ENCODE measurements around the gene STUB1. TPM values are rescaled to one million over a fixed set of nuclear protein-coding genes. Genes with fewer than 3 reads are reported as not detected.

Gene STUB1
- total and polyA plus RNA-seq, 2 of the 8 experiments (the other 6 are each of a cell fraction or from before 2014, with no cell fraction given), result 89.9 to 103 TPM

- TF ChIP-seq ATF2 (IDR thresholded peaks at IDR 0.05; ENCODE audit: low read length) (no peak), JUN (IDR thresholded peaks at IDR 0.05; ENCODE audit: low read depth, low read length) (no peak), TBP (IDR thresholded peaks at IDR 0.05; ENCODE audit: low read depth, low read length) (no peak)
- TF ChIP-seq, protein P1, sequence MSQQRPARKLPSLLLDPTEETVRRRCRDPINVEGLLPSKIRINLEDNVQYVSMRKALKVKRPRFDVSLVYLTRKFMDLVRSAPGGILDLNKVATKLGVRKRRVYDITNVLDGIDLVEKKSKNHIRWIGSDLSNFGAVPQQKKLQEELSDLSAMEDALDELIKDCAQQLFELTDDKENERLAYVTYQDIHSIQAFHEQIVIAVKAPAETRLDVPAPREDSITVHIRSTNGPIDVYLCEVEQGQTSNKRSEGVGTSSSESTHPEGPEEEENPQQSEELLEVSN (IDR thresholded peaks at IDR 0.05), result no peak
Observed at GRCh38 chr16:661184-661821, 18.9 kb upstream of the STUB1 start (continued).
